Liver (tissue), 3 donors: Measurements from ENCODE around the gene PLIN1.

Experiments used
- ATF3 ChIP-seq: IDR thresholded peaks from 2 replicates; pipeline ENCODE4 v1.6.1; 2016; ENCODE audit warnings: antibody characterized with exemption
- EGR1 ChIP-seq, 2 donors: IDR thresholded peaks; 2 replicates each; pipeline ENCODE4 v1.6.1; 2016 to 2018; ENCODE audit warnings: antibody characterized with exemption in 2 of 2, low read depth in 2 of 2
- GABPA ChIP-seq, 2 donors: IDR thresholded peaks in 1 of 2; conservative IDR thresholded peaks in 1 of 2; 2 replicates each; pipeline ENCODE4 v1.6.1; 2016; ENCODE audit warnings: antibody characterized with exemption in 2 of 2, mild to moderate bottlenecking in 1 of 2, moderate library complexity in 1 of 2
- JUND ChIP-seq, 2 donors: IDR thresholded peaks; 2 replicates each; pipeline ENCODE4 v1.6.1; 2016; ENCODE audit warnings: antibody characterized with exemption in 2 of 2
- NR2F2 ChIP-seq: IDR thresholded peaks from 2 replicates; pipeline ENCODE4 v1.6.1; 2016; ENCODE audit warnings: antibody characterized with exemption
- RAD21 ChIP-seq, 2 donors: IDR thresholded peaks; 2 replicates each; pipeline ENCODE4 v1.6.1; 2016; ENCODE audit warnings: antibody characterized with exemption in 2 of 2, mild to moderate bottlenecking in 2 of 2
- REST ChIP-seq: IDR thresholded peaks from 2 replicates; pipeline ENCODE4 v1.6.1; 2016; ENCODE audit warnings: antibody characterized with exemption, mild to moderate bottlenecking
- RXRA ChIP-seq, 2 donors: IDR thresholded peaks; 2 replicates each; pipeline ENCODE4 v1.6.1; 2017 to 2018; ENCODE audit warnings: antibody characterized with exemption in 2 of 2, mild to moderate bottlenecking in 1 of 2
- SP1 ChIP-seq: IDR thresholded peaks from 2 replicates; pipeline ENCODE4 v1.6.1; 2018; ENCODE audit warnings: antibody characterized with exemption, mild to moderate bottlenecking
- TAF1 ChIP-seq: conservative IDR thresholded peaks from 2 replicates; pipeline ENCODE4 v1.6.1; 2016; ENCODE audit warnings: antibody characterized with exemption, mild to moderate bottlenecking
- TF ChIP-seq, protein P1 (sequence below): fragments of 150-350 bp; IDR thresholded peaks from 2 replicates; pipeline ENCODE4 v1.5.1; 2017; ENCODE audit warnings: improper control_type of control experiment, low read depth, low read length; ENCODE audit not compliant: missing input control
- TF ChIP-seq, protein P2 (sequence below): IDR thresholded peaks from 2 replicates; pipeline ENCODE4 v1.6.1; 2016; ENCODE audit warnings: antibody characterized with exemption
- TF ChIP-seq, protein P3 (sequence below): IDR thresholded peaks from 2 replicates; pipeline ENCODE4 v1.6.1; 2016; ENCODE audit warnings: antibody characterized with exemption
- donor health status: healthy.
- donor health status: healthy.

- TF ChIP-seq RXRA (IDR thresholded peaks at IDR 0.05) (no peak), RAD21 (IDR thresholded peaks at IDR 0.05) (no peak), SP1 (no peak), REST (no peak), JUND (IDR thresholded peaks at IDR 0.05) (no peak), NR2F2 (no peak), TAF1 (no peak), GABPA (IDR thresholded peaks at IDR 0.05 in 1 of 2, conservative IDR thresholded peaks at IDR 0.05 in 1 of 2) (no peak), ATF3 (no peak), EGR1 (IDR thresholded peaks at IDR 0.05; ENCODE audit: low read depth in 2 of 2) (no peak)
- TF ChIP-seq, protein P1, sequence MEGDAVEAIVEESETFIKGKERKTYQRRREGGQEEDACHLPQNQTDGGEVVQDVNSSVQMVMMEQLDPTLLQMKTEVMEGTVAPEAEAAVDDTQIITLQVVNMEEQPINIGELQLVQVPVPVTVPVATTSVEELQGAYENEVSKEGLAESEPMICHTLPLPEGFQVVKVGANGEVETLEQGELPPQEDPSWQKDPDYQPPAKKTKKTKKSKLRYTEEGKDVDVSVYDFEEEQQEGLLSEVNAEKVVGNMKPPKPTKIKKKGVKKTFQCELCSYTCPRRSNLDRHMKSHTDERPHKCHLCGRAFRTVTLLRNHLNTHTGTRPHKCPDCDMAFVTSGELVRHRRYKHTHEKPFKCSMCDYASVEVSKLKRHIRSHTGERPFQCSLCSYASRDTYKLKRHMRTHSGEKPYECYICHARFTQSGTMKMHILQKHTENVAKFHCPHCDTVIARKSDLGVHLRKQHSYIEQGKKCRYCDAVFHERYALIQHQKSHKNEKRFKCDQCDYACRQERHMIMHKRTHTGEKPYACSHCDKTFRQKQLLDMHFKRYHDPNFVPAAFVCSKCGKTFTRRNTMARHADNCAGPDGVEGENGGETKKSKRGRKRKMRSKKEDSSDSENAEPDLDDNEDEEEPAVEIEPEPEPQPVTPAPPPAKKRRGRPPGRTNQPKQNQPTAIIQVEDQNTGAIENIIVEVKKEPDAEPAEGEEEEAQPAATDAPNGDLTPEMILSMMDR, result no peak
- TF ChIP-seq, protein P2, sequence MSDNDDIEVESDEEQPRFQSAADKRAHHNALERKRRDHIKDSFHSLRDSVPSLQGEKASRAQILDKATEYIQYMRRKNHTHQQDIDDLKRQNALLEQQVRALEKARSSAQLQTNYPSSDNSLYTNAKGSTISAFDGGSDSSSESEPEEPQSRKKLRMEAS, result no peak
- TF ChIP-seq, protein P3, sequence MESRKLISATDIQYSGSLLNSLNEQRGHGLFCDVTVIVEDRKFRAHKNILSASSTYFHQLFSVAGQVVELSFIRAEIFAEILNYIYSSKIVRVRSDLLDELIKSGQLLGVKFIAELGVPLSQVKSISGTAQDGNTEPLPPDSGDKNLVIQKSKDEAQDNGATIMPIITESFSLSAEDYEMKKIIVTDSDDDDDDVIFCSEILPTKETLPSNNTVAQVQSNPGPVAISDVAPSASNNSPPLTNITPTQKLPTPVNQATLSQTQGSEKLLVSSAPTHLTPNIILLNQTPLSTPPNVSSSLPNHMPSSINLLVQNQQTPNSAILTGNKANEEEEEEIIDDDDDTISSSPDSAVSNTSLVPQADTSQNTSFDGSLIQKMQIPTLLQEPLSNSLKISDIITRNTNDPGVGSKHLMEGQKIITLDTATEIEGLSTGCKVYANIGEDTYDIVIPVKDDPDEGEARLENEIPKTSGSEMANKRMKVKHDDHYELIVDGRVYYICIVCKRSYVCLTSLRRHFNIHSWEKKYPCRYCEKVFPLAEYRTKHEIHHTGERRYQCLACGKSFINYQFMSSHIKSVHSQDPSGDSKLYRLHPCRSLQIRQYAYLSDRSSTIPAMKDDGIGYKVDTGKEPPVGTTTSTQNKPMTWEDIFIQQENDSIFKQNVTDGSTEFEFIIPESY, result no peak
Measured at GRCh38 chr15:89653578-89653977, 25.6 kb downstream of the PLIN1 start.
